Endothelial cell (in vitro differentiated cells): ENCODE measurements around the gene ABHD16B. TPM values are rescaled to one million over a fixed set of nuclear protein-coding genes. Genes with fewer than 3 reads are reported as not detected.
"Not testable (repeated sequence)": the region's sequence is repeated elsewhere in the genome, so short reads cannot be mapped to it uniquely, and the experiment has no call there.

Experiments
- DNase-seq: peaks from one replicate; pipeline ENCODE4 v3.0.0; 2021; ENCODE audit warnings: low spot score
- H3K27ac Mint-ChIP-seq: one replicate; pipeline ENCODE4 v1.8.0; 2021; ENCODE audit warnings: mixed read lengths, inconsistent platforms; ENCODE audit not compliant: unreplicated experiment
- H3K27me3 Mint-ChIP-seq: one replicate; pipeline ENCODE4 v1.8.0; 2021; ENCODE audit warnings: mild to moderate bottlenecking, moderate library complexity, mixed read lengths, inconsistent platforms; ENCODE audit not compliant: unreplicated experiment
- H3K36me3 Mint-ChIP-seq: one replicate; pipeline ENCODE4 v1.8.0; 2021; ENCODE audit warnings: mild to moderate bottlenecking, low read depth, mixed read lengths, inconsistent platforms; ENCODE audit not compliant: unreplicated experiment
- H3K4me1 Mint-ChIP-seq: one replicate; pipeline ENCODE4 v1.8.0; 2021; ENCODE audit warnings: mild to moderate bottlenecking, mixed read lengths, inconsistent platforms; ENCODE audit not compliant: unreplicated experiment
- H3K4me3 Mint-ChIP-seq: one replicate; pipeline ENCODE4 v1.8.0; 2021; ENCODE audit warnings: mild to moderate bottlenecking, mixed read lengths, inconsistent platforms; ENCODE audit not compliant: unreplicated experiment
- H3K9me3 Mint-ChIP-seq: one replicate; pipeline ENCODE4 v1.8.0; 2021; ENCODE audit warnings: mixed read lengths, inconsistent platforms; ENCODE audit not compliant: unreplicated experiment
- CTCF ChIP-seq: fragments of 200-600 bp; sonication (generic); IDR thresholded peaks from one replicate; pipeline ENCODE4 v1.5.0; 2021; ENCODE audit warnings: antibody characterized with exemption; ENCODE audit not compliant: unreplicated experiment
- total RNA-seq: library from RNA; stranded (reverse); fragmentation: NEBNext Ultra II Directional; extraction: Animal tissue kit (Norgen Biotek cat#: 25700); gene quantifications from one replicate; pipeline ENCODE4 v1.2.1, GENCODE V29; 2021; ENCODE audit not compliant: unreplicated experiment

ABHD16B gene
- total RNA-seq, 1 donor from 2014 or later: not detected

GRCh38 chr20:63848003-63848911 lies 13.0 kb upstream of the ABHD16B start:
- H3K27ac Mint-ChIP-seq: peak overlapping the region; percentile 80
- peaks cover 10% of the 10 kb centered on the region for H3K4me1 Mint-ChIP-seq
- H3K36me3 Mint-ChIP-seq: peaks cover 4% of the 10 kb centered on the region
- H3K9me3 Mint-ChIP-seq: no peaks in the 10 kb centered on the region
- no peak for TF ChIP-seq CTCF
- peaks cover 10% of the 10 kb centered on the region for H3K27me3 Mint-ChIP-seq
- no peak overlapping the region for H3K4me3 Mint-ChIP-seq
- DNase-seq: peak; percentile 58

DNA sequence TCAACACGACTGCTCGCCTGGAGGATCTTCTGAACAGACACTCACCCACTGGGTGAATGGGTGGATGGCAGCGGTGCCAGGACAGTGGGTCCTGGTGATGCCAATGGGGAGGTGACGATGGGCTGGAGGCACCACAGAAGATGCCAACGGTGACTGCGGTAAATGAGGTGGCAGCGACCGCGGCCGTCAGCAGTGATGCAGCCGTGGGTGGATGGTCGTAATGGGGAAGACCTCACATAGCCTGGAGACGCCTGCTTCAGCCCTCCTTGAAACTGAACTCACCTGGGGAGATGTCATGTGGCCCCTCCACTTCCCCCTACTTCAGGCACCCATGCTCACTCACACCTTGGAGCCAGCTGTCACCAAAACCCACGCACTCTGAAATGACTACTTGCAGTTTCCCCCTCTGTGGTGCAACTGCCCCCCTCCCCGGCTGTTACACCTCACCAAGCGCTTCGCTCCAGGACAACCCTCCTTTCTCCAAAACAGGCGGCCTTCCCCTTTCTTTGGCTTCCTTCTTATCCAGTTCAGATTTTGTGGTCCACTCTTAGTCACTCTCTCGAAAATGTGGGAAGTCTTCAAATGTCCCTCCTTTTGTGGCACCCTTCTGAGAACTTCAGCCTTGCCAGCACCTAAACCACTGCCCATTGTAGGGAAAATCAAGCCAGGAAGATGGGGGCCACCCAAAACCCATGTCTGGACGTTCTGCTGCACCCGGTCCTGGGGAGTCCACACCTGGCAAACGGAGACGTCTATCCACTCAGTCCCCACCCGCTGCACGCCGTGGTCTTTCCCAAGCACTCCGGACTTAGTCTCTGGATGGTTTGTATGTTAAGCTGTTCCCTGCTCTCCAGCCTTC lies 10.4 kb upstream of the ABHD16B start:
- Mint-ChIP-seq H3K4me3 (peak overlapping the region; percentile 63), H3K9me3 (no peaks in the 10 kb centered on the region), H3K27me3 (peaks cover 13% of the 10 kb centered on the region), H3K4me1 (peaks cover 10% of the 10 kb centered on the region), H3K27ac (peak overlapping the region; percentile 19), H3K36me3 (peaks cover 4% of the 10 kb centered on the region)
- no peak for DNase-seq
- no peak for TF ChIP-seq CTCF

GRCh38 chr20:63851548-63851943 lies 9.8 kb upstream of the ABHD16B start:
- not testable (repeated sequence) for H3K4me1 Mint-ChIP-seq, H3K27ac Mint-ChIP-seq, H3K4me3 Mint-ChIP-seq

GRCh38 chr20:63853733-63854068 lies 7.6 kb upstream of the ABHD16B start:
- Mint-ChIP-seq H3K4me1 (peaks cover 24% of the 10 kb centered on the region), H3K27me3 (peaks cover 15% of the 10 kb centered on the region)
- not testable (repeated sequence) for H3K9me3 Mint-ChIP-seq, H3K36me3 Mint-ChIP-seq, H3K4me3 Mint-ChIP-seq, DNase-seq, H3K27ac Mint-ChIP-seq

More at GRCh38 chr20:63851548-63851943, 9.8 kb upstream of the ABHD16B start:
- DNase-seq, H3K9me3 Mint-ChIP-seq, H3K36me3 Mint-ChIP-seq: not testable (repeated sequence)
- peaks cover 13% of the 10 kb centered on the region for H3K27me3 Mint-ChIP-seq

DNA sequence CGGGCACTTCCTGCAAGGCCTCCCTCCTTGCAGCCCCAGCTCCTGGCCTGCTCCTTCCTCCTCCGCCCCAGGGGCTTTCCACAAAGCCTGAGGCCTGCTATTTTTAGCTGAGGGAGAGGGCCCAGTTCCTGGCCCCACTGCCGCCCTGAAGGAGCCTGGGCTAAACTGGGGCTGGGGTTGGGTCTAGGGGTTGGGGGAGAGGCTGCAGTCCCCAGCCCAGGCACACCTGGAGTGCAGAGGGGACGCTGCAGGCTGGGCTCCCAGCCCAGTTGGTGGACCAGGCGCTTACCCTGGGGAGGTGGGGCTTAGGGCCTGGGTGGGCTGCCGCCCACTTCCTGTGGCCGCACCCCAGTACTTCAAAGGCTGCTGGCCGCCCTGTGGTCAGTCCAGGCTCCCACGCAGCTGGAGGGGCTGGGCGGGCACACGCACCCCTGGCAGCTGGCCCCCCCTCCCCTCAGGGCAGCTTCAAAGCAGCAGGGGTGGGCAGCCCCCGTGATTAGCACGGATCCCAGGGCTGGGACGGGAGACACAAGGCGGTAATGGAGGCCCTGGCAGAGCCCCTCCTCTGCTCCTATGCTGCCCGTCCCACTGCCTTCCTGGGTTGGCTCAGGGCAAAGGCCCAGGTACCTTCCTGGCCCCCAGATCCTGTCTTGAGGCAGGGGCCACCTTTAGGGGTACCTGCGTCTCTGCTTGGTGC lies 7.1 kb upstream of the ABHD16B start:
- H3K9me3 Mint-ChIP-seq: no peaks in the 10 kb centered on the region
- no peak for DNase-seq
- peaks cover 29% of the 10 kb centered on the region for H3K4me1 Mint-ChIP-seq
- H3K27me3 Mint-ChIP-seq: peaks cover 13% of the 10 kb centered on the region
- peaks cover 4% of the 10 kb centered on the region for H3K36me3 Mint-ChIP-seq
- TF ChIP-seq CTCF: no peak
- H3K27ac Mint-ChIP-seq: no peak overlapping the region
- H3K4me3 Mint-ChIP-seq: no peak overlapping the region
